Endodermal cell (in vitro differentiated cells): ENCODE results near the gene ATAD3A. TPM values are rescaled to one million over a fixed set of nuclear protein-coding genes. Genes with fewer than 3 reads are reported as not detected.
A peak's percentile ranks its signal among the peaks of the same experiment; 100 is the strongest.
"Not testable (repeated sequence)": the region's sequence is repeated elsewhere in the genome, so short reads cannot be mapped to it uniquely, and the experiment has no call there.

Source experiments
- DNase-seq: peaks from one replicate; pipeline ENCODE4 v3.0.0-alpha.2; 2017
- H3K27ac ChIP-seq: 2 replicates; pipeline ENCODE4 v1.5.1; 2013; ENCODE audit warnings: mild to moderate bottlenecking, low read depth, low read length, moderate library complexity
- H3K27me3 ChIP-seq: 2 replicates; pipeline ENCODE4 v1.6.1; 2013; ENCODE audit warnings: mild to moderate bottlenecking, low read length, moderate library complexity; ENCODE audit not compliant: insufficient read depth, control insufficient read depth, poor library complexity, severe bottlenecking
- H3K36me3 ChIP-seq: 2 replicates; pipeline ENCODE4 v1.7.0; 2013; ENCODE audit warnings: mild to moderate bottlenecking, low read length, moderate library complexity; ENCODE audit not compliant: control insufficient read depth, insufficient read depth
- H3K4me1 ChIP-seq: one replicate; pipeline ENCODE4 v1.7.0; 2013; ENCODE audit warnings: low read length; ENCODE audit not compliant: control insufficient read depth, insufficient read depth
- H3K4me3 ChIP-seq: 2 replicates; pipeline ENCODE4 v1.5.1; 2013; ENCODE audit warnings: mild to moderate bottlenecking, low read length, moderate library complexity
- H3K9ac ChIP-seq: 2 replicates; pipeline ENCODE4 v1.6.1; 2013; ENCODE audit warnings: mild to moderate bottlenecking, low read length, moderate library complexity; ENCODE audit not compliant: poor library complexity, severe bottlenecking; ENCODE audit errors: extremely low read depth
- H3K9me3 ChIP-seq: 2 replicates; pipeline ENCODE4 v1.6.1; 2013; ENCODE audit warnings: mild to moderate bottlenecking, low read length, moderate library complexity; ENCODE audit not compliant: control insufficient read depth
- H3K27ac Mint-ChIP-seq: 2 replicates; pipeline ENCODE4 v1.8.0; 2020; ENCODE audit warnings: mixed read lengths
- H3K27me3 Mint-ChIP-seq: 2 replicates; pipeline ENCODE4 v1.8.0; 2021; ENCODE audit warnings: mild to moderate bottlenecking, mixed read lengths; ENCODE audit not compliant: insufficient read depth
- H3K36me3 Mint-ChIP-seq: 2 replicates; pipeline ENCODE4 v1.8.0; 2020; ENCODE audit warnings: low read depth, mixed read lengths
- H3K4me1 Mint-ChIP-seq: 2 replicates; pipeline ENCODE4 v1.8.0; 2020; ENCODE audit warnings: mixed read lengths
- H3K4me3 Mint-ChIP-seq: 2 replicates; pipeline ENCODE4 v1.8.0; 2020; ENCODE audit warnings: mild to moderate bottlenecking, moderate library complexity, mixed read lengths
- H3K9me3 Mint-ChIP-seq: 2 replicates; pipeline ENCODE4 v1.8.0; 2020; ENCODE audit warnings: mild to moderate bottlenecking, mixed read lengths
- WGBS, 2 experiments: methylation state at CpG; one replicate each; pipeline versions ENCODE4 v1.1.5 to v1.1.7; 2013; ENCODE audit warnings: missing lambda C conversion rate in 2 of 2, mixed read lengths in 1 of 2; ENCODE audit not compliant: insufficient coverage in 1 of 2, insufficient read length in 1 of 2; 5-methylcytosine and 5-hydroxymethylcytosine counted together
- total RNA-seq, 2 donors: library from RNA; stranded (reverse); fragmentation: NEBNext Ultra II Directional in 1 of 2; extraction: Animal tissue kit (Norgen Biotek cat#: 25700) in 1 of 2; gene quantifications; 2 replicates in 1 of 2; 3 replicates in 1 of 2; pipeline ENCODE4 v1.2.1, GENCODE V29; 2021
- TF ChIP-seq, protein P1 (sequence below): fragments of 200-600 bp; sonication (generic); conservative IDR thresholded peaks from 2 replicates; pipeline ENCODE4 v1.5.0; 2021; ENCODE audit warnings: antibody characterized with exemption, mild to moderate bottlenecking

Gene ATAD3A
- total RNA-seq, 2 donors from 2014 or later: 42.8 to 47.6 TPM

DNA sequence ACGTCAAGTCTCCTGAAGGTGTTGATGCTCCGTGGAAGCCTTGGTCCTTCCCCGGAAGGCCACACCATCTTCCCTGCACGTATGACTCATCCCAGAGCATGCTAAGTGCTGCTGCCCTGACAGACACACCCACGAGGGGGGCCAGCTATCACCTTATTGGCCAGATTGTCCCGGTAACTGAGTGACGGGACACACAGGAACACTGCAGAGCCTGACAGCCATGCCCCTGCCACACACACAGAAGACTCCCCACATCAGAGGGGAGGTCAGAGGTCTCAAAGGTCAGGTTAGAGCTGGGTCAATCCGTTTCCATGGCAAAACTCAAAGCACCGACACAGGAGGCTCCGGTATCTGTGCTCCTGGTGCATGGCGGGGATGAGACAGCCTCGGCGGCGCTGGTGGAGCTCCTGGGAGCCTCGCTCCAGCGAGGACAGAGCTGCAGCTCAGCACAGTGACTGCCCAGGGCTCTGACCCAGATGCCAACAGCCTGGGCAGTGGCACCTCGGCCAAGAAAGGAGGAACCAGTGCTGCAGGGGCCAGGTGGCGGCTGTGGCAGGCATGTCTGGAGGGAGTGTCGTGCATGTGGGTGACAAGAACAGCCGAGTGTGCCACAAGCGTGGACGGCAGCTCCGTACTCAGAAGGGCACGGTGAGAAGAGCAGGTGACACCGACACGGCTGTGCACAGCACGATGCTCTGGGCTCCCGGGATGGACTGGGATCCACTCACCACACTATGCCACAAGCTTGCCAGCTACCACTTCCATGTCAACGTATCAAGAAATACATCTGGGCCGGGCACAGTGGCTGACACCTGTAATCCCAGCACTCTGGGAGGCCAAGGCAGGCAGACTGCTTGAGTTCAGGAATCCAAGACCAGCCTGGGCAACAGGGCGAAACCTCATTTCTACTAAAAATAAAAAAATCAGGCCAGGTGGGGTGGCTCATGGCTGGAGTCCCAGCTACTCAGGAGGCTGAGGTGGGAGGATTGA lies 43.3 kb downstream of the ATAD3A start:
- Mint-ChIP-seq H3K27ac (peak overlapping the region; percentile 39), H3K4me1 (peaks cover 1% of the 10 kb centered on the region), H3K27me3 (no peaks in the 10 kb centered on the region), H3K4me3 (no peak overlapping the region), H3K36me3 (peaks cover 4% of the 10 kb centered on the region), H3K9me3 (no peaks in the 10 kb centered on the region)
- no peaks in the 10 kb centered on the region for H3K9me3 ChIP-seq
- no peak overlapping the region for H3K27ac ChIP-seq
- H3K4me3 ChIP-seq: no peak overlapping the region
- H3K27me3 ChIP-seq: no peaks in the 10 kb centered on the region
- H3K9ac ChIP-seq: no peak overlapping the region
- H3K36me3 ChIP-seq: peaks cover 27% of the 10 kb centered on the region
- DNase-seq: peak; percentile 71
- 86 to 95% methylated on average over 22 to 31 of the region's 31 CpGs for WGBS, 2 experiments
- TF ChIP-seq, protein P1, sequence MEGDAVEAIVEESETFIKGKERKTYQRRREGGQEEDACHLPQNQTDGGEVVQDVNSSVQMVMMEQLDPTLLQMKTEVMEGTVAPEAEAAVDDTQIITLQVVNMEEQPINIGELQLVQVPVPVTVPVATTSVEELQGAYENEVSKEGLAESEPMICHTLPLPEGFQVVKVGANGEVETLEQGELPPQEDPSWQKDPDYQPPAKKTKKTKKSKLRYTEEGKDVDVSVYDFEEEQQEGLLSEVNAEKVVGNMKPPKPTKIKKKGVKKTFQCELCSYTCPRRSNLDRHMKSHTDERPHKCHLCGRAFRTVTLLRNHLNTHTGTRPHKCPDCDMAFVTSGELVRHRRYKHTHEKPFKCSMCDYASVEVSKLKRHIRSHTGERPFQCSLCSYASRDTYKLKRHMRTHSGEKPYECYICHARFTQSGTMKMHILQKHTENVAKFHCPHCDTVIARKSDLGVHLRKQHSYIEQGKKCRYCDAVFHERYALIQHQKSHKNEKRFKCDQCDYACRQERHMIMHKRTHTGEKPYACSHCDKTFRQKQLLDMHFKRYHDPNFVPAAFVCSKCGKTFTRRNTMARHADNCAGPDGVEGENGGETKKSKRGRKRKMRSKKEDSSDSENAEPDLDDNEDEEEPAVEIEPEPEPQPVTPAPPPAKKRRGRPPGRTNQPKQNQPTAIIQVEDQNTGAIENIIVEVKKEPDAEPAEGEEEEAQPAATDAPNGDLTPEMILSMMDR: no peak
- no peaks in the 10 kb centered on the region for H3K4me1 ChIP-seq

DNA sequence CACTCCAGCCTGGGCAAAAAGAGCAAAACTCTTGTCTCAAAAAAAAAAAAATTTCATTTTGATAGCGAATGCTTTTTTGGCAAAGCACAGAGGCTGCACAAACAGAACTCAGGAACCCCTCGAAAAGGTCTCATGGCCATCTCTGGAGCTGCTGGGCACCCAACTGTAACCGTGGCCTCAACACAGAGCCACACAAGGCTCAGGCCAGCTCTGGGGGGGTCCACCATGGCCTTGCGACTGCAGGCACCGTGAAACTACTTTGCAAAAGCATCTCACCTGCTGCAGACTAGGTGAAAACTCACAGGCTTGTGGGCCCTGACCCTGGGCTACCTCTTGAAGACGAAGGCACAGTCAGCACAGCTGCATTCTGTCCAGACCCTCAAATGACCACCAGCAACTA lies 44.5 kb downstream of the ATAD3A start:
- Mint-ChIP-seq H3K4me1 (peaks cover 1% of the 10 kb centered on the region), H3K27ac (no peak overlapping the region), H3K27me3 (no peaks in the 10 kb centered on the region), H3K9me3 (no peaks in the 10 kb centered on the region), H3K4me3 (no peak overlapping the region), H3K36me3 (peaks cover 7% of the 10 kb centered on the region)
- H3K36me3 ChIP-seq: peaks cover 32% of the 10 kb centered on the region
- H3K4me3 ChIP-seq: no peak overlapping the region
- no peaks in the 10 kb centered on the region for H3K4me1 ChIP-seq
- no peaks in the 10 kb centered on the region for H3K27me3 ChIP-seq
- DNase-seq: no peak
- TF ChIP-seq, protein P1: no peak
- H3K9me3 ChIP-seq: no peaks in the 10 kb centered on the region
- 95 to 98% methylated on average over 6 of the region's 6 CpGs for WGBS, 2 experiments
- H3K9ac ChIP-seq: no peak overlapping the region
- no peak overlapping the region for H3K27ac ChIP-seq

DNA sequence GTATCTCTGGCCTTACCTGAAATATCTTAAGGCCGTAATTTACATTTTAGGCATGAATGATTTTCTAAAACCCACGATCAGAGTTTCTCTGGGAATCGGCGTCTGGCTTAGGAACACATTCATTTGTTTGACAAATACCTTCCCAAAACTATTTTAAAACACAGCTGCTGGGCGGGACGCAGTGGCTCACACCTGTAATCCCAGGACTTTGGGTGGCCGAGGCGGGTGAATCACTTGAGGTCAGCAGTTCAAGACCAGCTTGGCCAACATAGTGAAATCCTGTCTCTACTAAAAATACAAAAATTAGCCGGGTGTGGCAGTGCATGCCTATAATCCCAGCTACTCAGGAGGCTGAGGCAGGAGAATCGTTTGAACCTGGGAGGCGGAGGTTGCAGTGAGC lies 45.0 kb downstream of the ATAD3A start:
- not testable (repeated sequence) for H3K27me3 Mint-ChIP-seq, H3K4me3 ChIP-seq, H3K27ac ChIP-seq, H3K9me3 ChIP-seq, H3K4me3 Mint-ChIP-seq, H3K27ac Mint-ChIP-seq, DNase-seq, H3K9me3 Mint-ChIP-seq, H3K27me3 ChIP-seq, H3K4me1 ChIP-seq, H3K9ac ChIP-seq, H3K4me1 Mint-ChIP-seq
- WGBS, 2 experiments: 93 to 97% methylated on average over 6 to 11 of the region's 11 CpGs
- H3K36me3 Mint-ChIP-seq: peaks cover 12% of the 10 kb centered on the region
- H3K36me3 ChIP-seq: peaks cover 34% of the 10 kb centered on the region

DNA sequence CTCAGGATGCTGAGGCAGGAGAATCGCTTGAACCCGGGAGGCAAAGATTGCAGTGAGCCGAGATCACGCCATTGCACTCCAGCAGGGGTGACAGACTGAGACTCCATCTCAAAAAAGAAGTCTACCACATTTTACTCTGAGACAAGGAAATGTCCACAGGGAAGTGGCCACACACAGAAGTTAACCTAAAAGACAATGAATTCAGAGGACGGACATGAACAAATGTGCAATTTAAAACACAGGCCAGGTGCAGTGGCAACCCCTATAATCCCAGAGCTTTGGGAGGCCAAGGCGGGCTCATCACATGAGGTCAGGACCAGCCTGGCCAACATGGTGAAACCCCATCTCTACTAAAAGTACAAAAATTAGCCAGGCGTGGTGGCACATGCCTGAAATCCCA lies 45.7 kb downstream of the ATAD3A start:
- H3K27ac Mint-ChIP-seq: peak overlapping the region; percentile 48
- DNase-seq, H3K9ac ChIP-seq, H3K4me1 Mint-ChIP-seq, H3K4me1 ChIP-seq, H3K27ac ChIP-seq, H3K9me3 ChIP-seq, H3K4me3 Mint-ChIP-seq, H3K9me3 Mint-ChIP-seq, H3K27me3 Mint-ChIP-seq, H3K27me3 ChIP-seq, H3K4me3 ChIP-seq: not testable (repeated sequence)
- peaks cover 19% of the 10 kb centered on the region for H3K36me3 Mint-ChIP-seq
- H3K36me3 ChIP-seq: peaks cover 42% of the 10 kb centered on the region
- WGBS, 2 experiments: 95 to 96% methylated on average over 7 of the region's 7 CpGs
